Transverse colon (tissue), 3 donors: ENCODE data around the gene DLX2.

ENCODE experiments used
- CTCF ChIP-seq, 5 experiments: fragments of 200-600 bp in 3 of 5; fragments of 450-650 bp in 2 of 5; sonication (generic) in 3 of 5; IDR thresholded peaks; 1 replicate in 2 of 5; 2 replicates in 3 of 5; pipeline ENCODE4 v1.5.1; 2016 to 2017; ENCODE audit warnings: antibody characterized with exemption in 5 of 5, inconsistent platforms in 3 of 5, mild to moderate bottlenecking in 2 of 5, moderate library complexity in 1 of 5
- EP300 ChIP-seq: sonication (generic); formaldehyde crosslinking; IDR thresholded peaks from one replicate; pipeline ENCODE4 v1.6.1; 2017; ENCODE audit warnings: antibody characterized with exemption, low read depth
- POLR2A ChIP-seq: fragments of 450-650 bp; IDR thresholded peaks from one replicate; pipeline ENCODE4 v1.6.1; 2016; ENCODE audit warnings: antibody characterized with exemption, mild to moderate bottlenecking, moderate library complexity

- TF ChIP-seq CTCF (IDR thresholded peaks at IDR 0.05) (peak in 2 of 5 experiments; percentile 10 to 28), POLR2A (no peak), EP300 (no peak)
These were observed 3.6 kb upstream of the DLX2 start for GRCh38 chr2:172106108-172106961.
